IMR-90 (cell line): ENCODE measurements around the gene TNFRSF4. TPM values are rescaled to one million over a fixed set of nuclear protein-coding genes. Genes with fewer than 3 reads are reported as not detected.

Source experiments
- ATAC-seq: fragments of 200-7000 bp; cut with Tn5 transposase; 2 replicates; pipeline ENCODE4 v1.9.1; 2020; ENCODE audit warnings: low read depth, mild to moderate bottlenecking, moderate library complexity
- BruUV-seq: library from RNA; stranded (reverse); fragments of 400-500 nt; replicated peaks from 2 replicates; lab custom pipeline; 2021; lab: Mats Ljungman, UMichigan
- CTCF ChIA-PET: fragments of 300-600 bp; formaldehyde crosslinking; extraction: SDS; loops from one replicate; lab custom pipeline; 2021; ENCODE audit warnings: antibody characterized with exemption; lab: Yijun Ruan, JAX
- POLR2A ChIA-PET: fragments of 300-600 bp; sonication (Branson Sonifier 250); formaldehyde crosslinking; loops from one replicate; lab custom pipeline; 2022; ENCODE audit warnings: antibody characterized with exemption; ENCODE audit not compliant: unreplicated experiment; lab: Charles Lee
- DNase-seq: peaks from one replicate; pipeline ENCODE4 v3.0.0; 2013
- H2AFZ ChIP-seq: replicated peaks from 2 replicates; pipeline ENCODE3; 2013; ENCODE audit warnings: low read length, mild to moderate bottlenecking; ENCODE audit not compliant: poor library complexity
- H2AK5ac ChIP-seq: 2 replicates; pipeline ENCODE4 v1.6.1; 2013; ENCODE audit warnings: low read depth, low read length, inconsistent platforms
- H2AK9ac ChIP-seq: replicated peaks from 2 replicates; pipeline ENCODE3; 2013; ENCODE audit warnings: mild to moderate bottlenecking, low read depth, low read length, moderate library complexity; ENCODE audit not compliant: poor library complexity
- H2BK120ac ChIP-seq: 2 replicates; pipeline ENCODE4 v1.6.1; 2013; ENCODE audit warnings: low read depth, low read length, inconsistent platforms
- H2BK15ac ChIP-seq: 3 replicates; pipeline ENCODE4 v1.6.1; 2013; ENCODE audit warnings: low read depth, low read length, inconsistent platforms
- H2BK20ac ChIP-seq: 2 replicates; pipeline ENCODE4 v1.6.1; 2013; ENCODE audit warnings: low read depth, mild to moderate bottlenecking, inconsistent platforms, low read length, moderate library complexity
- H2BK5ac ChIP-seq: 2 replicates; pipeline ENCODE4 v1.6.1; 2013; ENCODE audit warnings: mild to moderate bottlenecking, low read depth, low read length, inconsistent platforms; ENCODE audit not compliant: poor library complexity, severe bottlenecking
- H3K14ac ChIP-seq: replicated peaks from 2 replicates; pipeline ENCODE4 v1.6.1; 2013; ENCODE audit warnings: low read depth, low read length, inconsistent platforms
- H3K18ac ChIP-seq: 2 replicates; pipeline ENCODE4 v1.6.1; 2013; ENCODE audit warnings: low read depth, low read length, control low read depth
- H3K23ac ChIP-seq: 2 replicates; pipeline ENCODE4 v1.6.1; 2013; ENCODE audit warnings: low read depth, low read length, inconsistent platforms
- H3K27ac ChIP-seq: 2 replicates; pipeline ENCODE4 v1.5.1; 2013; ENCODE audit warnings: mild to moderate bottlenecking, control low read depth, low read length; ENCODE audit not compliant: insufficient read depth
- H3K27me3 ChIP-seq: 2 replicates; pipeline ENCODE4 v1.6.1; 2013; ENCODE audit warnings: low read length; ENCODE audit not compliant: control insufficient read depth, insufficient read depth
- H3K36me3 ChIP-seq: 2 replicates; pipeline ENCODE4 v1.6.1; 2013; ENCODE audit warnings: low read length, mixed read lengths; ENCODE audit not compliant: control insufficient read depth, insufficient read depth
- H3K4ac ChIP-seq: 2 replicates; pipeline ENCODE4 v1.6.1; 2013; ENCODE audit warnings: low read depth, low read length, inconsistent platforms
- H3K4me1 ChIP-seq: 2 replicates; pipeline ENCODE4 v1.6.1; 2013; ENCODE audit warnings: low read length, mixed read lengths; ENCODE audit not compliant: control insufficient read depth, insufficient read depth
- H3K4me2 ChIP-seq: 2 replicates; pipeline ENCODE4 v1.6.1; 2013; ENCODE audit warnings: low read depth, mild to moderate bottlenecking, control low read depth, low read length, moderate library complexity
- H3K4me3 ChIP-seq: 2 replicates; pipeline ENCODE4 v1.5.1; 2013; ENCODE audit warnings: low read depth, mild to moderate bottlenecking, control low read depth, low read length, moderate library complexity; ENCODE audit not compliant: insufficient read depth
- H3K56ac ChIP-seq: 2 replicates; pipeline ENCODE4 v1.6.1; 2013; ENCODE audit warnings: low read length, inconsistent platforms; ENCODE audit not compliant: insufficient read depth; ENCODE audit errors: extremely low read depth
- H3K79me1 ChIP-seq, 2 experiments: 2 replicates each; pipeline ENCODE4 v1.6.1; 2013; ENCODE audit warnings: low read length in 2 of 2, inconsistent platforms in 1 of 2, low read depth in 1 of 2
- H3K9ac ChIP-seq: 2 replicates; pipeline ENCODE4 v1.6.1; 2013; ENCODE audit warnings: low read depth, low read length, control low read depth
- H3K9me1 ChIP-seq: 2 replicates; pipeline ENCODE4 v1.6.1; 2013; ENCODE audit warnings: low read length, inconsistent platforms; ENCODE audit not compliant: insufficient read depth
- H3K9me3 ChIP-seq: 2 replicates; pipeline ENCODE4 v1.6.1; 2013; ENCODE audit warnings: low read length; ENCODE audit not compliant: control insufficient read depth, insufficient read depth
- H4K20me1 ChIP-seq: 2 replicates; pipeline ENCODE4 v1.6.1; 2013; ENCODE audit warnings: low read length, inconsistent platforms; ENCODE audit not compliant: insufficient read depth
- H4K5ac ChIP-seq: 2 replicates; pipeline ENCODE4 v1.6.1; 2013; ENCODE audit warnings: mild to moderate bottlenecking, low read depth, low read length, control low read depth
- H4K8ac ChIP-seq, 2 experiments: 2 replicates each; pipeline ENCODE4 v1.6.1; 2013; ENCODE audit warnings: low read depth in 2 of 2, low read length in 2 of 2, control low read depth in 1 of 2, inconsistent platforms in 1 of 2
- H4K91ac ChIP-seq: 2 replicates; pipeline ENCODE4 v1.6.1; 2013; ENCODE audit warnings: low read depth, low read length, inconsistent platforms; ENCODE audit not compliant: insufficient read depth
- BHLHE40 ChIP-seq: fragments of 150-350 bp; IDR thresholded peaks from 2 replicates; pipeline ENCODE4 v1.6.1; 2016; ENCODE audit warnings: mild to moderate bottlenecking, low read depth, low read length
- CEBPB ChIP-seq: IDR thresholded peaks from 2 replicates; pipeline ENCODE4 v1.6.1; 2012; ENCODE audit warnings: low read depth, low read length, improper control_type of control experiment
- CHD1 ChIP-seq: IDR thresholded peaks from 2 replicates; pipeline ENCODE4 v1.6.1; 2012; ENCODE audit warnings: low read depth, low read length, improper control_type of control experiment
- CTCF ChIP-seq: conservative IDR thresholded peaks from 2 replicates; pipeline ENCODE4 v1.5.1; 2012; ENCODE audit warnings: mild to moderate bottlenecking, low read depth, low read length, improper control_type of control experiment
- ELK1 ChIP-seq: fragments of 150-350 bp; IDR thresholded peaks from 2 replicates; pipeline ENCODE4 v1.6.1; 2016; ENCODE audit warnings: low read depth, mild to moderate bottlenecking, low read length, moderate library complexity, borderline replicate concordance
- MAFK ChIP-seq: IDR thresholded peaks from 2 replicates; pipeline ENCODE4 v1.6.1; 2012; ENCODE audit warnings: low read depth, low read length, improper control_type of control experiment
- MAZ ChIP-seq: IDR thresholded peaks from 2 replicates; pipeline ENCODE4 v1.6.1; 2012; ENCODE audit warnings: low read depth, mild to moderate bottlenecking, low read length, improper control_type of control experiment, moderate library complexity, borderline replicate concordance
- MXI1 ChIP-seq: IDR thresholded peaks from 2 replicates; pipeline ENCODE4 v1.6.1; 2012; ENCODE audit warnings: low read depth, mild to moderate bottlenecking, low read length, moderate library complexity, borderline replicate concordance
- NFE2L2 ChIP-seq: fragments of 150-350 bp; IDR thresholded peaks from 2 replicates; pipeline ENCODE4 v1.6.1; 2016; ENCODE audit warnings: low read depth, mild to moderate bottlenecking, low read length
- POLR2A ChIP-seq: IDR thresholded peaks from 2 replicates; pipeline ENCODE4 v1.6.1; 2012; ENCODE audit warnings: mild to moderate bottlenecking, low read depth, low read length
- RAD21 ChIP-seq: IDR thresholded peaks from 2 replicates; pipeline ENCODE4 v1.6.1; 2012; ENCODE audit warnings: low read length, improper control_type of control experiment
- RCOR1 ChIP-seq: IDR thresholded peaks from 2 replicates; pipeline ENCODE4 v1.6.1; 2012; ENCODE audit warnings: mild to moderate bottlenecking, low read length, improper control_type of control experiment; ENCODE audit not compliant: insufficient replicate concordance
- RFX5 ChIP-seq: IDR thresholded peaks from 2 replicates; pipeline ENCODE4 v1.8.0; 2012; ENCODE audit warnings: low read depth, mild to moderate bottlenecking, low read length, moderate library complexity
- SMC3 ChIP-seq: fragments of 150-350 bp; IDR thresholded peaks from 2 replicates; pipeline ENCODE4 v1.6.1; 2016; ENCODE audit warnings: low read depth, mild to moderate bottlenecking, antibody characterized with exemption, low read length, moderate library complexity
- WGBS, 2 experiments: methylation state at CpG; one replicate each; pipeline versions ENCODE4 v1.1.5 to v1.1.7; 2013; ENCODE audit warnings: missing lambda C conversion rate in 2 of 2; ENCODE audit not compliant: insufficient read length in 1 of 2; ENCODE audit errors: extremely low coverage in 2 of 2; 5-methylcytosine and 5-hydroxymethylcytosine counted together
- dilution Hi-C: fragments of 300-500 bp; cut with HindIII; formaldehyde crosslinking; loops from one replicate; pipeline ENCODE4 v1.14.3; 2018; ENCODE audit warnings: low sequenced_read_pairs; ENCODE audit not compliant: unreplicated experiment
- in situ Hi-C: fragments of 300-500 bp; cut with MboI; formaldehyde crosslinking; loops from 3 replicates; pipeline ENCODE4 v1.14.3; 2019; ENCODE audit warnings: low sequenced_read_pairs, inconsistent platforms, mixed read lengths
- intact Hi-C: fragments of 100-400 bp; cut with micrococcal nuclease; formaldehyde crosslinking; loops from 2 replicates; pipeline ENCODE4 v1.10.0; 2022
- polyA plus RNA-seq, 3 experiments: library from polyadenylated mRNA; depleted of rRNA; stranded (reverse); fragments of >200 nt; gene quantifications; 2 replicates each; pipeline ENCODE4 v1.2.3, GENCODE V29; 2012; ENCODE audit warnings: low replicate concordance in 1 of 3
- total RNA-seq: library from RNA; depleted of rRNA; stranded (reverse); fragments of >200 nt; gene quantifications from 2 replicates; pipeline ENCODE4 v1.2.3, GENCODE V29; 2012

Gene TNFRSF4
- total and polyA plus RNA-seq, 2 of the 4 experiments (the other 2 are of a cell fraction): 0.15 TPM; not detected in 1

- no peak overlapping the region for H3K27ac ChIP-seq
- H3K79me1 ChIP-seq: peaks cover 11 to 40% of the 10 kb centered on the region in 2 experiments
- dilution Hi-C loops: no loop called here
- H2AK9ac ChIP-seq: peak overlapping the region; percentile 42
- H2AFZ ChIP-seq: no peak overlapping the region
- in situ Hi-C loops: no loop called here
- TF ChIP-seq MAFK (no peak), BHLHE40 (no peak), CHD1 (no peak), POLR2A (no peak), CEBPB (no peak), CTCF (no peak), RCOR1 (no peak), MXI1 (no peak), NFE2L2 (no peak), SMC3 (no peak), ELK1 (no peak), RAD21 (no peak), RFX5 (no peak), MAZ (no peak)
- H2BK15ac ChIP-seq: no peak overlapping the region
- no TSS peak for BruUV-seq
- no peaks in the 10 kb centered on the region for H3K9me3 ChIP-seq
- H3K56ac ChIP-seq: no peak overlapping the region
- peaks cover 8% of the 10 kb centered on the region for H4K20me1 ChIP-seq
- ChIA-PET CTCF (no interaction called here), POLR2A (no interaction called here)
- no peak overlapping the region for H4K5ac ChIP-seq
- no peaks in the 10 kb centered on the region for H3K27me3 ChIP-seq
- H3K14ac ChIP-seq: no peak overlapping the region
- WGBS, 2 experiments: 97% methylated on average over 34 of the region's 50 CpGs; no CpG with 5 or more reads in 1 of the 2 experiments
- no peak overlapping the region for H2BK5ac ChIP-seq
- intact Hi-C loops: no loop called here
- H3K4ac ChIP-seq: no peak overlapping the region
- H2BK120ac ChIP-seq: no peak overlapping the region
- no peak overlapping the region for H2AK5ac ChIP-seq
- H3K18ac ChIP-seq: no peak overlapping the region
- no peak overlapping the region for H3K4me3 ChIP-seq
- H3K36me3 ChIP-seq: peaks cover 61% of the 10 kb centered on the region
- no peak overlapping the region for H4K8ac ChIP-seq
- ATAC-seq (no peak), DNase-seq (no peak)
- H3K4me1 ChIP-seq: peaks cover 15% of the 10 kb centered on the region
- H3K9ac ChIP-seq: no peak overlapping the region
- H2BK20ac ChIP-seq: no peak overlapping the region
- no peak overlapping the region for H3K23ac ChIP-seq
- H3K4me2 ChIP-seq: no peak overlapping the region
- H4K91ac ChIP-seq: no peak overlapping the region
- peaks cover 4% of the 10 kb centered on the region for H3K9me1 ChIP-seq
Measured at GRCh38 chr1:1253972-1254666, 40.2 kb upstream of the TNFRSF4 start.
